Endothelial cell of umbilical vein (primary cell): ENCODE data around the gene RND3. TPM values are rescaled to one million over a fixed set of nuclear protein-coding genes. Genes with fewer than 3 reads are reported as not detected.

Source experiments
- BruUV-seq: library from RNA; stranded (reverse); fragments of 400-500 nt; replicated peaks from 2 replicates; lab custom pipeline; 2021; lab: Mats Ljungman, UMichigan
- CTCF ChIA-PET: fragments of 300-600, 350-600 bp; sonication (Branson Sonifier 250); formaldehyde crosslinking; loops from one replicate; lab custom pipeline; 2021; ENCODE audit warnings: antibody characterized with exemption, inconsistent platforms; lab: Charles Lee
- POLR2A ChIA-PET: fragments of 300-600, 350-600 bp; sonication (Branson Sonifier 250); formaldehyde crosslinking; loops from one replicate; lab custom pipeline; 2021; ENCODE audit warnings: antibody characterized with exemption, inconsistent platforms; lab: Charles Lee
- DNase-seq: peaks from one replicate; pipeline ENCODE4 v3.0.0-alpha.2; 2011; ENCODE audit warnings: low read depth, low spot score
- FAIRE-seq: peaks from 2 replicates; lab custom pipeline; 2011; peaks lifted over from hg19 to GRCh38; lab: Jason Lieb, UNC
- H2AFZ ChIP-seq: 2 replicates; pipeline ENCODE4 v1.6.0; 2012; ENCODE audit warnings: low read depth, low read length, control low read depth, inconsistent platforms
- H3K27ac ChIP-seq: 2 replicates; pipeline ENCODE4 v1.5.1; 2011; ENCODE audit warnings: low read depth, mild to moderate bottlenecking, control low read depth, low read length, moderate library complexity; ENCODE audit not compliant: insufficient read depth
- H3K27me3 ChIP-seq, 2 experiments: 2 replicates each; pipeline versions ENCODE4 v1.6.0 to v1.6.1; 2011; ENCODE audit warnings: low read length in 2 of 2, mixed read lengths in 1 of 2; ENCODE audit not compliant: control insufficient read depth in 2 of 2, insufficient read depth in 2 of 2
- H3K36me3 ChIP-seq, 2 experiments: 2 replicates in 1 of 2; 3 replicates in 1 of 2; pipeline ENCODE4 v1.5.1; 2011; ENCODE audit warnings: low read length in 2 of 2, mild to moderate bottlenecking in 1 of 2, moderate library complexity in 1 of 2; ENCODE audit not compliant: control insufficient read depth in 2 of 2, insufficient read depth in 2 of 2; ENCODE audit errors: extremely low read depth in 1 of 2
- H3K4me1 ChIP-seq: 3 replicates; pipeline ENCODE4 v1.5.1; 2011; ENCODE audit warnings: mild to moderate bottlenecking, low read length; ENCODE audit not compliant: control insufficient read depth, insufficient read depth; ENCODE audit errors: extremely low read depth
- H3K4me2 ChIP-seq: 2 replicates; pipeline ENCODE4 v1.6.1; 2011; ENCODE audit warnings: low read length, control low read depth, mixed read lengths; ENCODE audit not compliant: insufficient read depth
- H3K4me3 ChIP-seq, 3 experiments: fragments of 200-600 bp in 1 of 3; sonication (generic), shearing (Covaris generic) in 1 of 3; replicated peaks in 1 of 3; 2 replicates each; pipeline ENCODE4 v1.5.1; 2011 to 2016; ENCODE audit warnings: control low read depth in 3 of 3, low read length in 3 of 3, mild to moderate bottlenecking in 2 of 3, inconsistent platforms in 1 of 3, low read depth in 1 of 3, moderate library complexity in 1 of 3; ENCODE audit not compliant: insufficient read depth in 1 of 3
- H3K79me2 ChIP-seq: 2 replicates; pipeline ENCODE4 v1.6.0; 2012; ENCODE audit warnings: low read length, inconsistent platforms; ENCODE audit not compliant: control insufficient read depth, insufficient read depth
- H3K9ac ChIP-seq: replicated peaks from 2 replicates; pipeline ENCODE3; 2011; ENCODE audit warnings: low read length, control low read depth; ENCODE audit not compliant: insufficient read depth; ENCODE audit errors: extremely low read depth
- H3K9me1 ChIP-seq: replicated peaks from 3 replicates; pipeline ENCODE4 v1.6.0; 2011; ENCODE audit warnings: mild to moderate bottlenecking, low read length; ENCODE audit not compliant: control insufficient read depth, insufficient read depth; ENCODE audit errors: extremely low read depth
- H3K9me3 ChIP-seq: replicated peaks from 2 replicates; pipeline ENCODE4 v1.5.1; 2012; ENCODE audit warnings: low read length, inconsistent platforms; ENCODE audit not compliant: control insufficient read depth, insufficient read depth
- H4K20me1 ChIP-seq: replicated peaks from 2 replicates; pipeline ENCODE3; 2011; ENCODE audit warnings: mild to moderate bottlenecking, low read length; ENCODE audit not compliant: control insufficient read depth, insufficient read depth; ENCODE audit errors: extremely low read depth
- EZH2 ChIP-seq: IDR thresholded peaks from 2 replicates; pipeline ENCODE4 v1.6.1; 2012; ENCODE audit warnings: borderline replicate concordance, low read depth, mild to moderate bottlenecking, moderate library complexity, low read length, inconsistent platforms; ENCODE audit not compliant: severe bottlenecking
- FOS ChIP-seq: IDR thresholded peaks from 2 replicates; pipeline ENCODE4 v1.6.1; 2011; ENCODE audit warnings: mild to moderate bottlenecking, low read length, moderate library complexity, borderline replicate concordance; ENCODE audit not compliant: insufficient read depth
- GATA2 ChIP-seq: IDR thresholded peaks from 2 replicates; pipeline ENCODE4 v1.7.0; 2011; ENCODE audit warnings: low read depth, mild to moderate bottlenecking, moderate library complexity, mixed read lengths, low read length; ENCODE audit not compliant: insufficient read length, insufficient read depth
- JUN ChIP-seq: IDR thresholded peaks from 2 replicates; pipeline ENCODE4 v1.6.1; 2011; ENCODE audit warnings: borderline replicate concordance, low read depth; ENCODE audit not compliant: insufficient read length, insufficient read depth
- MYC ChIP-seq: IDR thresholded peaks from one replicate; pipeline ENCODE4 v1.6.1; 2011; ENCODE audit warnings: mild to moderate bottlenecking, low read depth, low read length
- POLR2A ChIP-seq: IDR thresholded peaks from 2 replicates; pipeline ENCODE4 v1.6.1; 2012; ENCODE audit warnings: low read depth, mild to moderate bottlenecking, control low read depth, low read length
- POLR2AphosphoS5 ChIP-seq: IDR thresholded peaks from 2 replicates; pipeline ENCODE4 v1.6.1; 2012; ENCODE audit warnings: low read depth, mild to moderate bottlenecking, control low read depth, low read length, moderate library complexity; ENCODE audit not compliant: insufficient read depth
- dilution Hi-C: fragments of 300-500 bp; cut with MboI; formaldehyde crosslinking; loops from one replicate; pipeline ENCODE4 v1.15.0; 2019; ENCODE audit warnings: low sequenced_read_pairs; ENCODE audit not compliant: extremely low pct_ligation_motif_present
- intact Hi-C: fragments of 100-400 bp; cut with micrococcal nuclease; formaldehyde crosslinking; loops from one replicate; pipeline ENCODE4 v1.10.0; 2022
- polyA plus RNA-seq, 4 experiments: library from polyadenylated mRNA; depleted of rRNA in 3 of 4; stranded (reverse) in 3 of 4; unstranded in 1 of 4; fragments of >200 nt; gene quantifications; 2 replicates each; pipeline versions ENCODE4 v1.2.1 to v1.2.3, GENCODE V29; 2011 to 2012; ENCODE audit warnings: missing spikeins in 1 of 4
- total RNA-seq: library from RNA; stranded (reverse); gene quantifications from 2 replicates; pipeline ENCODE4 v1.2.3, GENCODE V29; 2021
- TF ChIP-seq, protein P1 (sequence below), 2 donors: IDR thresholded peaks; 1 replicate in 1 of 2; 2 replicates in 1 of 2; pipeline ENCODE4 v1.5.1; 2011; ENCODE audit warnings: low read length in 2 of 2, mild to moderate bottlenecking in 2 of 2, moderate library complexity in 2 of 2, control low read depth in 1 of 2, inconsistent platforms in 1 of 2, low read depth in 1 of 2; ENCODE audit not compliant: insufficient read depth in 1 of 2; ENCODE audit errors: extremely low read depth in 1 of 2
- TF ChIP-seq, protein P2 (sequence below): IDR thresholded peaks from 2 replicates; pipeline ENCODE4 v1.6.1; 2011; ENCODE audit not compliant: insufficient read depth, insufficient read length

Gene RND3
- total and polyA plus RNA-seq, 2 donors (not counting 3 experiments of a cell fraction or from before 2014, with no cell fraction given): 53.3 to 158 TPM

DNA sequence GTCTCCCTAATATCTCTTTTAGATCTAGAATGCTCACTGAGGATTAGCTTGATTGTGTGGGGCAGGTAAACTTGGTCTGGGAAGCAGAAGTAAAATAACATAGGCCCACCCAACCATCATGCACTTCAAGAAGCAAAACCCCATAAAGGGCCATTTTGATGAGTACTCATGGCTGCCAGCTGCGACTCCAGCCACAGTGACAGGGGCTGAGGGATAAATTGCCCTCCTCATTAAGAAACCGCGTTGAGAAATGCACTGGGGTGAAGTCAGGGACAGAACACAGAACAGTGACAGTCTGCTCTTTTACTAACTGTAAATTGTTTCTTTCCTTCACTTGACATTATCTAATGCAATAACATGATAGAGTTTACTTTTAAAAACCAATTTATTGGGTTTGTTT, 60.2 kb downstream of the RND3 start:
- no peaks in the 10 kb centered on the region for H3K36me3 ChIP-seq
- H3K4me1 ChIP-seq: peaks cover 17% of the 10 kb centered on the region
- CTCF ChIA-PET: interaction anchor here (0.8 kb wide), 1 partner anchor 21 kb away, joined by 3 read pairs; no protein-coding TSS in a partner anchor
- H2AFZ ChIP-seq: no peak overlapping the region
- H3K27ac ChIP-seq: no peak overlapping the region
- TF ChIP-seq GATA2 (no peak), FOS (no peak), POLR2AphosphoS5 (no peak), POLR2A (no peak), MYC (no peak), JUN (no peak), EZH2 (no peak)
- TF ChIP-seq, protein P1, sequence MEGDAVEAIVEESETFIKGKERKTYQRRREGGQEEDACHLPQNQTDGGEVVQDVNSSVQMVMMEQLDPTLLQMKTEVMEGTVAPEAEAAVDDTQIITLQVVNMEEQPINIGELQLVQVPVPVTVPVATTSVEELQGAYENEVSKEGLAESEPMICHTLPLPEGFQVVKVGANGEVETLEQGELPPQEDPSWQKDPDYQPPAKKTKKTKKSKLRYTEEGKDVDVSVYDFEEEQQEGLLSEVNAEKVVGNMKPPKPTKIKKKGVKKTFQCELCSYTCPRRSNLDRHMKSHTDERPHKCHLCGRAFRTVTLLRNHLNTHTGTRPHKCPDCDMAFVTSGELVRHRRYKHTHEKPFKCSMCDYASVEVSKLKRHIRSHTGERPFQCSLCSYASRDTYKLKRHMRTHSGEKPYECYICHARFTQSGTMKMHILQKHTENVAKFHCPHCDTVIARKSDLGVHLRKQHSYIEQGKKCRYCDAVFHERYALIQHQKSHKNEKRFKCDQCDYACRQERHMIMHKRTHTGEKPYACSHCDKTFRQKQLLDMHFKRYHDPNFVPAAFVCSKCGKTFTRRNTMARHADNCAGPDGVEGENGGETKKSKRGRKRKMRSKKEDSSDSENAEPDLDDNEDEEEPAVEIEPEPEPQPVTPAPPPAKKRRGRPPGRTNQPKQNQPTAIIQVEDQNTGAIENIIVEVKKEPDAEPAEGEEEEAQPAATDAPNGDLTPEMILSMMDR (IDR thresholded peaks at IDR 0.05; ENCODE audit: extremely low read depth in 1 of 2, insufficient read depth in 1 of 2, low read depth in 1 of 2, low read length in 2 of 2): no peak
- TF ChIP-seq, protein P2, sequence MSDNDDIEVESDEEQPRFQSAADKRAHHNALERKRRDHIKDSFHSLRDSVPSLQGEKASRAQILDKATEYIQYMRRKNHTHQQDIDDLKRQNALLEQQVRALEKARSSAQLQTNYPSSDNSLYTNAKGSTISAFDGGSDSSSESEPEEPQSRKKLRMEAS: no peak
- no peaks in the 10 kb centered on the region for H3K9me3 ChIP-seq
- H4K20me1 ChIP-seq: no peaks in the 10 kb centered on the region
- no peak overlapping the region for H3K4me3 ChIP-seq
- intact Hi-C loops: loop anchor here (5.0 to 10.0 kb wide), 2 partner anchors 485 to 632 kb away; no protein-coding TSS in a partner anchor
- H3K4me2 ChIP-seq: no peak overlapping the region
- POLR2A ChIA-PET: no interaction called here
- H3K27me3 ChIP-seq: no peaks in the 10 kb centered on the region
- dilution Hi-C loops: no loop called here
- H3K9ac ChIP-seq: no peak overlapping the region
- H3K9me1 ChIP-seq: no peaks in the 10 kb centered on the region
- DNase-seq: no peak
- FAIRE-seq: no peak
- no TSS peak for BruUV-seq
- H3K79me2 ChIP-seq: no peaks in the 10 kb centered on the region
